Hindlimb muscle (tissue), 1 donor: ENCODE results near the gene OXNAD1. TPM values are rescaled to one million over a fixed set of nuclear protein-coding genes. Genes with fewer than 3 reads are reported as not detected.

Source experiments
- DNase-seq: peaks from one replicate; pipeline ENCODE4 v3.0.0-alpha.2; 2013
- polyA plus RNA-seq: library from polyadenylated mRNA; unstranded; fragments of 120-200 nt; gene quantifications from one replicate; pipeline ENCODE4 v1.2.1, GENCODE V29; 2013; ENCODE audit not compliant: insufficient read length

Gene OXNAD1
- polyA plus RNA-seq, 1 donor = 9.0 TPM

- no peak for DNase-seq
Measured at GRCh38 chr3:16329036-16329825, 64.2 kb downstream of the OXNAD1 start.

GRCh38 chr3:16329826-16330129, 64.8 kb downstream of the OXNAD1 start:
- no peak for DNase-seq

GRCh38 chr3:16330351-16330750, 65.3 kb downstream of the OXNAD1 start:
- DNase-seq = no peak

- no peak for DNase-seq
Measured at GRCh38 chr3:16331319-16331883, 66.4 kb downstream of the OXNAD1 start.

GRCh38 chr3:16332904-16333426, 68.0 kb downstream of the OXNAD1 start:
- no peak for DNase-seq

GRCh38 chr3:16334909-16335308, 69.9 kb downstream of the OXNAD1 start:
- DNase-seq = no peak

- DNase-seq = no peak
Measured at GRCh38 chr3:16335333-16335732, 70.3 kb downstream of the OXNAD1 start.

- DNase-seq = no peak
Measured at GRCh38 chr3:16335772-16336645, 71.0 kb downstream of the OXNAD1 start.

- no peak for DNase-seq
Measured at GRCh38 chr3:16336825-16337224, 71.8 kb downstream of the OXNAD1 start.

GRCh38 chr3:16337856-16338540, 73.0 kb downstream of the OXNAD1 start:
- no peak for DNase-seq

- no peak for DNase-seq
Measured at GRCh38 chr3:16338999-16339398, 74.0 kb downstream of the OXNAD1 start.

GRCh38 chr3:16343101-16343500, 78.1 kb downstream of the OXNAD1 start:
- no peak for DNase-seq

- DNase-seq = no peak
Measured at GRCh38 chr3:16346413-16347081, 81.5 kb downstream of the OXNAD1 start.

GRCh38 chr3:16347548-16347947, 82.5 kb downstream of the OXNAD1 start:
- no peak for DNase-seq

GRCh38 chr3:16349986-16350596, 85.1 kb downstream of the OXNAD1 start:
- DNase-seq = no peak

GRCh38 chr3:16350597-16351318, 85.7 kb downstream of the OXNAD1 start:
- no peak for DNase-seq

GRCh38 chr3:16352428-16352827, 87.4 kb downstream of the OXNAD1 start:
- DNase-seq = no peak

GRCh38 chr3:16354291-16354690, 89.3 kb downstream of the OXNAD1 start:
- no peak for DNase-seq
